HUDEP-2 (cell line): ENCODE results near the gene VPS37C.

Source experiments
- DNase-seq, 76 experiments: peaks; one replicate each; lab custom pipeline; 2025; ENCODE audit not compliant: unreplicated experiment in 76 of 76; lab: John Stamatoyannopoulos, UW

The VPS37C gene

DNA sequence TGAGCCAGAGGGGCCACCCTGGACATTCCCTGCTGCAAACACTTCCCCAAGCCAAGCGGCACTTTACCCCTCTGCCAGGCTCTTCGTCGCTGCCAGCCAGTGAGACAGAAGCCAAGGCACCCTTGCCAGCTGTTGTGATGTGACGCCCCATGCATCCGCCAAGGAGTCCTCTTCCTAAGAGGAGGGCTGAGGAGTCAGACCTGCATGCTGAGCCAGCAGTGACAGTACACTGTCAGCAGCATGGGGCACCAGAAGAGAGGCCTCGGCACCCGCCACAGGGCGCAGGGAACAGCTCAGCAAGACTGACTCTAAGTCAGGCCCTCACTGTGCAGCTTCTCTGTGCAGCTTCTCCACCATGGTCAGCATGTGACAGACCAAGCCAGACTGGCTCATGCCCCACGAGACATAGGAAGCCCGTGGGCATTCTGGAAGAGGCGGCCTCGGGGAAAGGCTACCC lies 26.4 kb downstream of the VPS37C start:
- no peak for DNase-seq

DNA sequence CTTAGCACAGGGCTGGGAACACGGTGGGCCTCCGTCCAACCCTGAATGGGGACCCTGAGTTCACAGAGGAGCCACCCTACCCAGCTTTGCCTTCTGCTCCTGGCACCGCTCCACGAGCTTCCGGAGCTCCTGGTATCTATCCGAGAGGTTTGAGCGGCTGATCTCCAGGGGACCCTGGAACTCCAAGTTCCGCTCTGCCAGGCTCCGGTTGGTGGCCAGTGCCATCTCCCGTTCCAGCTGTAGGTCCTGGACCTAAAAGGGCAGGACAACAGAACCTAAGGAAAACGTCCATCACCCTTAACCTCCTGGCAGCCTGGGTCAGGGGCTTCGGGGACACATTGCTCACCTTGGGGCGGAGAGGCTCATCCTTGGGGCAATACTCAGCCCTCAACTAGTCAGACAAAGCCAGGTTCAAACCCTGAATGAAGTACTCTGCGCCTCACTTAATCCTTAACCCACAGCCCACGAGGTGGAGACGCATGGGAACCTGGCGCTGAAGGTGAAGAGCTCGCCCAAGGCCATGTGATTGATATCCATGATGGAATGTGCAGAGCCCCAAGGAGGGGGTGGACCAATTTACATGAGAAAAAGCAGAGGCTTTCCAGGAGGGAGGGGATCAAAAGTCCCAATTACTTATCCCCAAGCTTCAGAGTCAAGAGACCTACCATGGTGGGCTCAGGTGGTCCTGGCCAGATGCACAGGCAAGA lies 27.1 kb downstream of the VPS37C start:
- DNase-seq = no peak

DNA sequence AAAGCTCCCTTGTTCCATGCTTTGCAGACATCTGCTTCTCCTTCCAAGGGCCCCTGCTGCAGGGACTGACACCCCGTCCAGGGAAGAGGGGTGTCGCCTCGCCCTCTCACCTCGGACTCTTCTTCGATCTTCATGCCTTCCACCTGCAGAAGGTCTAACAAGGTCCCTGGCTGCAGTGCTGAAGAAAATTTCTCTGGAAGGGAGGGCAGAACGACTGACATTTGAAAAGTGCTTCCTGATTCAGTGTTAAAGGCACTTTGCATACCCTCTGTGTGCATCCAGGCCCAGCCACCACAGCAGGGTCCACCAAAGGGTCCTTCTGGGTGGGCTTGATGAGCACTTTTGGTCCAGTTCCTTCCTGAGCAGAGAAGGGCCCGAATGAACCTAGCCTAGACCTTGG lies 28.1 kb downstream of the VPS37C start:
- DNase-seq = no peak

DNA sequence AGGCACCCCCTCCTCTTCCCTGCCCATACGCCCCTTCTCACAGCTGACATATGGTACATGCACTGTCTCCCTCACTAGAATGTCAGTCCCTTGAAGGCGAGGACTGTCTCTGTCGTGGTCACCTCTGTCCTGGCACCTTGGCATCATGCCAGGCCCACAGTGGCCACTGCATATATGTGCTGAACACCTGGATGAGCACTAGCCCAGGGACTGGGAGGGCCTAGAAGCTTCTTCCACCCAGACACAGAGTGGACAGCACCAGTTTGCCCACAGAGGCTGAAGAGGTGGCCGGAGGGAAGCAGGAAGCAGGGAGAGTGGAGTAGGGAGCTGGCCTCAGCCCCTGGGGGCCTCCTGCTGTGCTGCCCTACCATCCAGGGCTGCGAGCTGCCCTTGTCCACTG lies 28.6 kb downstream of the VPS37C start:
- no peak for DNase-seq

DNA sequence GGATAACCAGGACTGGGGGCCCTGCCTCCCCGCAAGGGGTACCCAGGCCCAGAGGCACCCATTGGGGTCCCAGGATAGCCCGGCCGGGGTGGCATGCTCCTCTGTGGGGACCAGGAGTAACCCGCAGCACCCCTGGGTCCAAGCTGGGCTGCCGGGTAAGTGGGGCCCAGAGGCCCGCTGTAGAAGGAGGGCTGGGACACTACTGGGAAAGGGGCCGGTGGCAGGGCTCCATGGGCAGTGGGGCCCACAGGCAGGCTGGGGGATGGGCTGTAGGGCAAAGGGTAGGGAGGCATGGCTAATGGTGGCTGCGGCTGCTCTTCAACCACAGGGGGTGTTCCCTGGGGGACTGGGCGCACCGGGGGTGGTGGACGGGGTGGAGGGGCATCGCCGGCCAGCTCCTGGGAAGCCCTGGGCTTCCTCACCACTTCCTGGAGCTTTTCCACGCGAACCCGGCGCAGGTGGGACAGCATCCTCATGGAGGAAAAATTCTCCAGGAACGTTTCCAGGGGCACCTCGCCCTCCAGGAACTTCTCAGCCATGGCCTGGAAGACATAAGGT lies 29.1 kb downstream of the VPS37C start:
- DNase-seq = no peak

DNA sequence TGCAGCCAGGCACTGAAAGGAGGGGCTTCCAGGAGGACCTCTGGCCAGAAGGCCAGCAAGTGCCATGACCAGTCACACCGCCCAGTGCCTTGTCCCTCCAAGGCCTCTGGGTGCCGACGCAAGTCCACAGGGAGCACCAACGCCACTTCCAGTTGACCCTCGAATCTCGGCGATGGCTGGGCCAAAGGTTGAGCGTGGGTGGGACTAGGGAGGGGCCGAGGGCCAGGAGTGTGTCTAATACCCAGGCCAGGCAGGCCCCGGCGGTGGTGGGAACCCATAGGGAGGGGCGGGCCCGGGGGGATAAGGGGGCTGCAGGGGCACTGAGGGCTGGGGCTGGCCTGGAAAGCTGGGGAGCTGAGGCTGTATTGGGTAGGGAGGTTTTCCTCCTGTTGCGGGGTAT lies 29.6 kb downstream of the VPS37C start:
- no peak for DNase-seq

DNA sequence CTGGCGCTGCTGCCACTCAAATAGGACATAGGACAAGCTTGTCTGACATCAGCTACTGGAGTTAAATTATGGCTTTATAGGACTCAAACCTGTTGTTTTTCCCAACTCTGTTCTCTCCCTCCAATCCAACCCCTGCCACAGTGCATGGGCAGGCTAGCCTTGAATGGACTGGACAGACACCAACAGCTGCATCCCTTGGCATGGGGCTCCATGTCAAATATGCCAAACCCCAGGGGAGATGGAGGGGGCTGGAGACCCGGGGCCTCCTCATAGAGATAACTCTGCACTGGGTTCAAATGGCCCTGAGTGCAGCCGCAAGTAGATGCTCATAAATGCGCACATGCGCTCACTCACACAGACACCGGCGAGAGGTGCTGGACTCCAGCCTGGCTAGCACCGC lies 30.0 kb downstream of the VPS37C start:
- DNase-seq = no peak

DNA sequence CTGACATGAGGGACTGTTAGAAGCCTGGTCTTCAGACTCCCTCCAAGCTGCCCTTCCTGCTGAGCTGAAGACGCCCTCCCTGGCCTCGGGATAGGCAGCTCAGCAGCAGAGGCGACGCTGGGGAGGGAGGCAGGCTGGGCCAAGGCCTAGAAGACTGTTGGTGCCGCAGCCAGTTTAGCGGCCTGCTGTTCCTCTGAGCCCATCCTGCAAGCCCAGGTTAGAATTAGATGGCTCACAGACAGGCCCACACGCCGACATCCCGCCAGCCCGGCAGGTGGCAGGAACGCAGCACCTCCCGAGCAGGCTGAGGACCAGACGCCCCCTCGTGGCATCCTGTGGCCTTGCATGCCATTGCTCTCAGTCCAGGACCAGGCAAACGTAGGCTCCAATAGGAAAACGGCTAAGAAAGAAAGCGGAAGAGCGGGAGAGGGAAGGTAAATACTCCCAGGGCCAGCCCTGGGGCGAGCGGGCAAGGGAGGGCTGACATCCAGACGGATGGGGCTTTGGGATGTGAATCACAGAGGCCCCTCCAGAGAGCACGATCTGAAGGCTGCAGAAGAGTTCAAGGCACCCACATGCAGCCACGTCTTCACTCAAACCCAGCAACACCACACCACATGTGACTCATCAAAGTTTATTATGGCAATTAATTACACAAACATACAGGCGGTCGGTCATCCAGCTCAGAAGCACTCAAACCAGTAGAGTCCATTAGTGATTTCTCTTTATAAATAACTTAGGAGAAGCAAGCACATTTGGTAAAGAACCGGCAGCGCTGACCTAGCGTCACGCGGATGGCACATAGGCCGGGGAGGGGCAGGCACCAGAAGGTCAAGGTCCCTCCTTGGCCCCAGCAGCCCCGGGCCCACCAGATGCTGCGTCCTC lies 31.3 kb downstream of the VPS37C start:
- DNase-seq = no peak

DNA sequence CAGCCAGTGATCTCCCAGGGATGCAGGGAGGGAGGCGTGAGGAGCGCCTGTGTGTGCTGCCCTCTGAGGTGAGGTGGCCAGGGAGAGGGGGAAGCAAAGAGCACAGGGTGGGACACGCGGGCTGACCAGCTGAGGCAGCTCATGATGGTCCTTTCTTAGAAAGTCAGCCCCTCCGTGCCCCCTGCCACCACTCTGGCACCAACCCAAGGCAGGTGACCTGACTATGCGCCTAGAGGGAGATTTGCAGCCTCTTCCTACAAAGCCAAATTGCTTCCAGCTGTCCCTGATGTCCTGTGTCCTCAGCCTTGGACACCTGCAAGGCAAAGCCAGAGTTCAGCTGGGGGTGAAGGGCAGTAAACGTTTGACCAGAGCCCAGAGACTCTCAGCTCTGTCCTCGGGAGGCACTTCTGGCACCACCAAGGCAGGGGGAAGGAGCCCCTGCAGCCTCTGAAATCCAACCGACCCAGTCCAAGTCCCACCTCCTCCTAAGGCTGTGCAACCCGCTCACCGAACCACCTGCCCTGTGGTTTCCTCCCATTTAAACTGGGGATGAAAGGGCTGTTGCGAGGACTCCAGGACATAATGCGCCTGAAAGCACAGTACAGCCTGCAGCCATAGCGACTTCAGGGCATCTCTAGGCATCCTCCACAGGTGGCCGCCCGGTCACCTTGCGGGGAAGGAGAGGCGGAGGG lies 32.1 kb downstream of the VPS37C start:
- DNase-seq = no peak

DNA sequence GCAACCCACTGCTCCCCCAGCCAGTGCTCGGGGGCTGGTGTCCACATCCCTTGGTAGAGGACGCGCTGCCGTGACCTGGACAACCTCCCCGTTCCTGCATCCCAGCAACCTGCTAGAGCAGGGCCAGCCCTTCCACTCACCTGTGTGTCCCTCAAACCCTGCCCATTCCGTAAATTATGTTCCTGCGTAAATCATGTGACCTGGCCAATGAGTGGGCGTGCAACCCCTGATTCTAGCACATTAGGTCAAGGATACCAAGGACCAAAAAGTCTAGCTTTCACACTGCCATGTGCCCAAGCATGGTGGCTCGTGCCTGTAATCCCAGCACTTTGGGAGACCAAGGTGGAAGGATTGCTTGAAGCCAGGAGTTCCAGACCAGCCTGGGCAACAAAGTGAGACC lies 33.2 kb downstream of the VPS37C start:
- DNase-seq = no peak

DNA sequence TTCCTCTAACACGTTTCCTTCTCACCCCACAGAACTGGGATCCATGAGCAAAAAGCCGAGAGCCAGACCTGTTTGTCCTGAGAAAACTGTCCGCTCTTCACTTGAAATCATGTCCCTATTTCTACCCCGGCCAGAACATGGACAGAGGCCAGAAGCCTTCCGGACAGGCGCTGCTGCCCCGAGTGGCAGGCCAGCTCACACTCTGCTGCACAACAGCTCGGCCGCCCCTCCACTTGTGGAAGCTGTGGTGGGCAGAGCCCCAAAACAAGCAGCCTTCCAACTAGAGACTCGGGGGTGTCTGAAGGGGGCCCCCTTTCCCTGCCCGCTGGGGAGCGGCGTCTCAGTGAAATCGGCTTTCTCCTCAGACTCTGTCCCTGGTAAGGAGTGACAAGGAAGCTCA lies 35.0 kb downstream of the VPS37C start:
- no peak for DNase-seq

DNA sequence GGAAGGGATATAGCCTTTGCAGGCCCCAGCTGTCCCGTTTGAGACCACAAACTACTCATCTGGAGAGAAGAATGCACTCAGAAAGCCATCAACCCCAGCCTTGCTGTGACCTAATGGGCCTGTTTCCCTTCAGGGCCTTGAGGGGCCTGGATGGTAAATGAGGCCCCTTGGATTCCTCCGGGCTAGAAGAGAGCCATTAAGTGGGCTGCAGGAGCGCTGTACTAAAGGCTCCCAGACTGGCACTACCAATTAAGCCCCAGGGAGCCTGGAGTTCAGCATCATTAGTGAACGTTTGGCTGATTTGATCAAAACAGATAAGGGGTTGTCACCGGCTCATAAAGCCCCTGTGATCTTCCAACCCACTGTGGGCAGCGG lies 35.9 kb downstream of the VPS37C start:
- no peak for DNase-seq

DNA sequence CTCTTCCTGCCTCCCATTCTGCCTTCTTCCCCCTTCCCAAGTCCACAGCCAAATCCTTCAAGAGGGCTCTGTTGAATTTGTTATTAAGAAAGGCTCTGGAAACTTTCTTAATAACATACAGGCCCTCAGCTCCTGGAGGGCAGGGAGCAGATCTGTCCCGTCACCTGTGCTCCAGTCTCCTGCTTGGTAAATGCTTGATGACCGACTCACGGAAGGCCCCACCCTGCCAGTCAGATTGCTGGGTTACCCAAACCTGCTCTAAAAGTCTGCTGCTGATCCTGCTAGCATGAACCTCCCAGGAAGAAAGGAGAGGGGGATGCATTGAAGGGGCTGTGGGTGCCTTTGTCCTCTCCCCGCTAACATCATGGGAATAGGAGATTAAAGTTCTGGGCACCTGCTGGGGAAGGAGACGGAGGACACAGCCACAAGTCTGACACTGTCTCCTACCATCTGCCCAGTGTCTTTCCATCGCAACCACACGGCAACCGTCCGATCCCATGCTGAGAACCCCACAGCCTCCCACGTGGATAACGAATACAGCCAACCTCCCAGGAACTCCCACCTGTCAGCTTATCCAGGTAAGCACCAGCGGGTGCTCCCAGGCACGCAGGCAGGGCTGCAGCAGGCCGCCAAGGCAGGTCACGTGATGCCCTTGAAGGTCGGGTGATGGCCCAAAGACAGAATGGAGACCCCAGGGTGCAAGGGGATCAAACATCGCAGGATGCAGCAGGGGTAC lies 36.5 kb downstream of the VPS37C start:
- no peak for DNase-seq

DNA sequence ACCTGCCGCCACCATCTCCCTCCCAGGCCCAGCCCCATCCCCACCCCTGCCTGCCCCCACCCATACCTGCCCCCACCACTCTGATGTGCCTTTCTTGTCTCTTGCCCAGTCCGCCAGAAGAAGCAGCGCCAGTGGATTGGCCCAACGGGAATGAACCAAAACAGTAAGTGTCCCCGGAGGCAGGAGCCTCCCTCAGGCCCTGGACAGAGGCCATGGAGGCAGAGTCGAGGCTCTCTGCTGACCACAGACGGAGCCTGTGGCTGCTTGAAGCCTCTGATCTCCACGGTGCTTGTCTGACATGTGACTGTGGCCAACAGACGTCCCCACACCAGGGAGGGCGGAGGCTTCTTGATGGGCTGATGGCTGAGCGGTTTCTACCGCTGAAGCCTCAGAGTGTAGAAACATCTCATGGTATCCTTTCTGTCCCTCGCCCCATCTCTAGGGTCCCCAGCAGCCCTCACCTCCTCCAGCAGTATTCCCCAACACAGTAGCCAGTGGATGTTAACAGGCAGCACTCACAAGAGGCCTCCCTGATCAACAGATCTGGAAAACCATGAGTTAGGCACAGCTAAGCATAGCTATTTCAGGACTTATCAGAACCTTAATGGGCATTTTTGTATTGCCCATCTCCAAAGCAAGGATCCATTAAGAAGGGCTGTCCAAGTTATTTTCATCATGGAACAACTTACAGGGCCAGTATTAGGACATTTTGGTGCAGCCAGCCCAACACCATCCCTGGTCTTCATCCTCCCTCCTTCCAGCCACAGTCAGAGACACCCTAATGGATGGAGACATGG lies 37.3 kb downstream of the VPS37C start:
- no peak for DNase-seq

DNA sequence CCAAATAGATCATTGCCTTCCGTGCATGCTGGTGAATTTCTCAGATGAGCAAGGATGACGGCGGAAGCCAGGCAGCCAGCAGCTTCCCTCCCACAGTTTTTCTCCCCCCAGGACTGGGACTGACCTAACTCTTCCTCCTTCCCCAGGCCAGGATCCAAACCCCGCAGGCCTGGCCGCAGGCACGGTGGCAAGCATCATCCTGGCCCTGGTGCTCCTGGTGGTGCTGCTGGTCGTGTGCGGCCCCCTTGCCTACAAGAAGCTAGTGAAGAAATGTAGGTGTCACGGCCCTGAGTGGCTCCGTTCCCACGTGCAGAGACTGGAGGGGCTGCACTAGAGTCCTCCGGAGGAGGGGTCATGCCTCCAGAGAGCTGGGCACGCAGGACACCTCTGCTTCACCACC lies 38.5 kb downstream of the VPS37C start:
- no peak for DNase-seq

DNA sequence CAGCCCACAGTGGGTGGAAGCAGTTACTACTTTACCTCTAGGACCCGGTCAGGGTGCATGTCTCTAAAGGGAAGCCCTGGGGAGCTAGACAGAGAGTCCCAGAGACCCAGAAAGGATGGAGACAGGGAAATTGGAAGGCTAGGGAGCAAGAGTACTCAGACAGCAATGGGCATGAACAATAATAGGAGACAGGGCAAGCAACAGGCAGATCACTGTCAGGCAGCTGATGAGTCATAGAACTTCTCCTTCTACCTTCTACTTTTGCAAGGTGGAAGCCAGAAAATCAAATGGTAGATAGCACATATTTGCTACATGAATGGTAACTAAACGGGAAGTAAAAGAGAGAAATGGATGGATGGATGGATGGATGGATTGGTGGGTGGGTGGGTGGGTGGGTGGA lies 39.3 kb downstream of the VPS37C start:
- DNase-seq = no peak

DNA sequence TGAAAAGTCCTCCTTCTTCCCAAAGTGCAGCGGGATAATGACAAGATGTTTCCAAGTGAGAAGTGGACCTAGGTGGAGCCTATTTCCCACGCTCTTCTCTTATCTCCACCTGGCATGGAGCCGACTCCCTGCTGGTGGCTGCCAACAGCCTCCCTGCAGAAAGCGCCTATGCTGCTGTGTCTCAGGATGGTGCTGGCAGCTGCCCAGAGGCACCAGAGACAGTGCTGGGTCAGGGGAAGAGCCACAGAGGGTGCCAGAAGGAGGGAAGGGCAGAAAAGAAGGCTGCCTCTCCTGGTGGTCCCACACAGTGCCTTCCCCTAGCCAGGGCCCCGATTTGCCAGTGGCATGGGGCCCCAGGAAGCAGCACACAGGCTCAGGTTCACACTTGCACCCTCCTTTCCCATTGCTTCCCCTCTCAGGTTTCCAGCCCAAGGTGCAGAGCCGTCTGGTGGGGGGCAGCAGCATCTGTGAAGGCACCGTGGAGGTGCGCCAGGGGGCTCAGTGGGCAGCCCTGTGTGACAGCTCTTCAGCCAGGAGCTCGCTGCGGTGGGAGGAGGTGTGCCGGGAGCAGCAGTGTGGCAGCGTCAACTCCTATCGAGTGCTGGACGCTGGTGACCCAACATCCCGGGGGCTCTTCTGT lies 39.9 kb downstream of the VPS37C start:
- no peak for DNase-seq

DNA sequence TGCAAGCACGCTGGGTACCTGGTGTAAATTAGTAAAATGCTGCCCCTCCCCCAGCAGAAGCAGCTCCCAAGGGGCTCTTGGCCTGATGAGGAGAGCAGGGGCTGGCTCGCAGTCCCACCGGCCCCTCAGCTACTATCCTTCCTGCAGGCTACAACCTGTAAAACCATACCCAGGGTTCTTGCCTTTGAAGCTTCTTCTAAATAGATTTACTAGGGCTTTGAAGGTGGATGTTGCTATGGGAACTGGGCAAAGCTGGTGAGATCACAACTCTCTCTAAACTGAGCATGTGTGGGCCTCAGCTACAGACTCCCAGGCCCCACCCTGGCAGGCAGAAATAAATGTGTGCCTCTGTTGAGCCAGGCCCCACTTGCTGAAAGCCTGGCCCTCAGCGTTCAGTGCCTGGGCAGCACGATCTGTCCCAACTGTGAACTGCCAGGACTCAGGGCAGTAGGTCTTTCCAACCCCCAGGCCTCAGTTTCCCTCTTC lies 40.5 kb downstream of the VPS37C start:
- DNase-seq = no peak

DNA sequence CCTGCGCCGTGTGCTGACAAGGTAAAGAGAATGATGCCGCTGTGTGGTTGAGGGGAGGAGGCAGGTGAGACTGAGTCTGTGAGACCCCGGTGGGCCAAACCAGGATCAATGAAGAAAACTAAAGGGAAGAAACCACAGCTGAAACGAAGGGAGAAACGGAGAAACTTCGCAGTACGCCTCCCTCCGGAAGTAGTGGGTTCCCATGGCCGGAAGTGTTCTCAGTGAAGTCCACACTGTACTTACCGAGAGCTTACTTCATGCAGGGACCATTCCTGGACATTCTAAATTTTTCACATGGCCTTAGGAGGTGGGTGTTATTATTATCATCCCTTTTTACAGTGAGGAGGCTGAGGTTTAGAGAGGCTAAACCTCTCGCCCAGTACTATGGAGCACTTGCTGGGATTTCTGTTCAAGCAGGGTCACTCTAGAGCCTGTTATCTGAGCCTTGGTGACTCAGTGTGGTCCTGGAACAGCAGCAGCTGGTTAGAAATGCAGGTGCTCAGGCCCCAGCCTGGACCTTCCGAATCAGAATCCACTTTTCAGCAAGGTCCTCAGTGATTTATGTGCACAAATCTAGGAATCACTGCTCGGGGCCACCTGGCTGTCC lies 41.0 kb downstream of the VPS37C start:
- no peak for DNase-seq
